ENCODE measurements around the gene LRTM1.

DNA sequence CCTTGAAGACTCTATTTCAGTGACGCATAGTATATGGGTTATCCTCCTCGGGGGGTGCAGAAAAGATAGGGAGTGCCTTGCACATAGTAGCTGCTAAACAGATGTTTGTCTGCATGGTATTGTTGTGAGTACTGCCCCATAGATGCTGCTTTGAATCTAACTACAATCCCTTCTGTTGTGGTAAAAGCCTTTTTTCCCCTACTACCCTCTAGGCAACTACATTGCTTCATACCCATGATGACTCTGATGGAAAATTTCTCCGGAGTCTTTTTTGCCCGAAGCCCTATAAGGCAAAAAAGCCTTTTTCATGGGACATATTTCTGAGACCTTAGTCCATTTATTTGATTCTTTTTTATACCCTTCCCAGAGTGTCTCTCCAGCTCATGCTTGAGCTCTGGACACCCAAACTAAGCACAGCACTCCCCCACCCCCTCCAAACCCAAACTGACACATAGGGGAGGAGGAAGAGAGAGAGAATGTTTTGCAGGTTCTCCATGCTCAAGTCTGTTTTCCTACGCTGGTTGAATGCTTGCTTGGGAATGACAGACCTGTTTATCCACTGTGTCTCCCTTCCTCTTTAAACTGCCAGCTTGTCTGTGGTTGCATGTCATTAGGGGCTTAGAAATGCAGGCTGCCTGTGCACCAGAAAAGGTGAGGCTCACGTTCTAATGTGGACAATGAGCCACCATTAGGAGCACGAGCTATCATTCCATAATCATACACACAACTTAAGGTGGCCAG lies 52.9 kb downstream of the LRTM1 start:
- TF ChIP-seq, protein P1, sequence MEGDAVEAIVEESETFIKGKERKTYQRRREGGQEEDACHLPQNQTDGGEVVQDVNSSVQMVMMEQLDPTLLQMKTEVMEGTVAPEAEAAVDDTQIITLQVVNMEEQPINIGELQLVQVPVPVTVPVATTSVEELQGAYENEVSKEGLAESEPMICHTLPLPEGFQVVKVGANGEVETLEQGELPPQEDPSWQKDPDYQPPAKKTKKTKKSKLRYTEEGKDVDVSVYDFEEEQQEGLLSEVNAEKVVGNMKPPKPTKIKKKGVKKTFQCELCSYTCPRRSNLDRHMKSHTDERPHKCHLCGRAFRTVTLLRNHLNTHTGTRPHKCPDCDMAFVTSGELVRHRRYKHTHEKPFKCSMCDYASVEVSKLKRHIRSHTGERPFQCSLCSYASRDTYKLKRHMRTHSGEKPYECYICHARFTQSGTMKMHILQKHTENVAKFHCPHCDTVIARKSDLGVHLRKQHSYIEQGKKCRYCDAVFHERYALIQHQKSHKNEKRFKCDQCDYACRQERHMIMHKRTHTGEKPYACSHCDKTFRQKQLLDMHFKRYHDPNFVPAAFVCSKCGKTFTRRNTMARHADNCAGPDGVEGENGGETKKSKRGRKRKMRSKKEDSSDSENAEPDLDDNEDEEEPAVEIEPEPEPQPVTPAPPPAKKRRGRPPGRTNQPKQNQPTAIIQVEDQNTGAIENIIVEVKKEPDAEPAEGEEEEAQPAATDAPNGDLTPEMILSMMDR (IDR thresholded peaks at IDR 0.05), result no peak
- TF ChIP-seq POLR2A (IDR thresholded peaks at IDR 0.05), result no peak
